Epithelial cell of proximal tubule (primary cell): ENCODE data around the gene PTPRB. TPM values are rescaled to one million over a fixed set of nuclear protein-coding genes. Genes with fewer than 3 reads are reported as not detected.

Source experiments
- DNase-seq: peaks from one replicate; pipeline ENCODE4 v3.0.0-alpha.2; 2011; ENCODE audit warnings: low read depth
- H3K4me3 ChIP-seq: 2 replicates; pipeline ENCODE4 v1.5.1; 2011; ENCODE audit warnings: low read depth, mild to moderate bottlenecking, low read length
- total RNA-seq: library from RNA; depleted of rRNA; stranded (reverse); fragments of >200 nt; gene quantifications from 2 replicates; pipeline ENCODE4 v1.2.3, GENCODE V29; 2015
- TF ChIP-seq, protein P1 (sequence below): conservative IDR thresholded peaks from 2 replicates; pipeline ENCODE4 v1.5.1; 2012; ENCODE audit warnings: low read depth, mild to moderate bottlenecking, low read length

PTPRB gene
- total RNA-seq, 1 donor from 2014 or later = 1.6 TPM

DNA sequence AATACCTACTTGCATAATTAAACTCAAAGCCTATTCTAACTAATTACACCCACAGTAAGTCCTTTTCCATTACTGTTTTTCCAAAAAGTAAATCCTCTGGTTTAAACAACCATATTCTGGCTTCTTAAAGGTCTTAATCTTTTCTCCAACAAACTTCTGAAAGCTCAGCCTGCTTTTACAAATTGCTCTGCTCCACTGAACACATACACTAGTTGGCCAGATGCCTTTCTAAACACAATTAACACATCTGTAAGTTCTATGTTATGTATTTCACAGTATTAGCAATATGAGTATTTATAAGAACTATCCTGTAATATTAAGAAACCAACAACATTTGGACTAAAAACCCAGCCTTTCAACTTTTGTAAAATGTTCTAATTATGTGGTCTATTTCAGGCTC lies 30.1 kb downstream of the PTPRB start:
- no peak overlapping the region for H3K4me3 ChIP-seq
- no peak for DNase-seq
- TF ChIP-seq, protein P1, sequence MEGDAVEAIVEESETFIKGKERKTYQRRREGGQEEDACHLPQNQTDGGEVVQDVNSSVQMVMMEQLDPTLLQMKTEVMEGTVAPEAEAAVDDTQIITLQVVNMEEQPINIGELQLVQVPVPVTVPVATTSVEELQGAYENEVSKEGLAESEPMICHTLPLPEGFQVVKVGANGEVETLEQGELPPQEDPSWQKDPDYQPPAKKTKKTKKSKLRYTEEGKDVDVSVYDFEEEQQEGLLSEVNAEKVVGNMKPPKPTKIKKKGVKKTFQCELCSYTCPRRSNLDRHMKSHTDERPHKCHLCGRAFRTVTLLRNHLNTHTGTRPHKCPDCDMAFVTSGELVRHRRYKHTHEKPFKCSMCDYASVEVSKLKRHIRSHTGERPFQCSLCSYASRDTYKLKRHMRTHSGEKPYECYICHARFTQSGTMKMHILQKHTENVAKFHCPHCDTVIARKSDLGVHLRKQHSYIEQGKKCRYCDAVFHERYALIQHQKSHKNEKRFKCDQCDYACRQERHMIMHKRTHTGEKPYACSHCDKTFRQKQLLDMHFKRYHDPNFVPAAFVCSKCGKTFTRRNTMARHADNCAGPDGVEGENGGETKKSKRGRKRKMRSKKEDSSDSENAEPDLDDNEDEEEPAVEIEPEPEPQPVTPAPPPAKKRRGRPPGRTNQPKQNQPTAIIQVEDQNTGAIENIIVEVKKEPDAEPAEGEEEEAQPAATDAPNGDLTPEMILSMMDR = no peak

DNA sequence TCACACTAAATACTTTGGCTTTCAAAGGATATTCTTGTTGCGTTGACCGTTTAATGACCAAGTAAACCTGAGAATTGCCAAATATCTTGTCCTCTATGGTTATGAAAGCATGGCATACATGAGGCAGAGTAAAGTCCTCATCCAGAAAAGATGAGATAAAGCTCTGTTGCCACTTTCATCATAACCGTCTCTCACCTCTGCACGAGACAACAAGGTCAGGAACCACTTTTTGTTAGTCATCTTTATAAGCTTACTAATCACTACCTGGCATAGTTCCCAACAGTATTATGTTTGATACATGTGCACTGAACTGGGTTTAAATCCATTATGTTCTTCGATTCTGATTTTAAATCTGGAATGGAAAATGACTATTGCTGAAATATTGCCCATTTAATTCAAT lies 31.3 kb downstream of the PTPRB start:
- no peak for DNase-seq
- no peak overlapping the region for H3K4me3 ChIP-seq
- TF ChIP-seq, protein P1 = no peak

DNA sequence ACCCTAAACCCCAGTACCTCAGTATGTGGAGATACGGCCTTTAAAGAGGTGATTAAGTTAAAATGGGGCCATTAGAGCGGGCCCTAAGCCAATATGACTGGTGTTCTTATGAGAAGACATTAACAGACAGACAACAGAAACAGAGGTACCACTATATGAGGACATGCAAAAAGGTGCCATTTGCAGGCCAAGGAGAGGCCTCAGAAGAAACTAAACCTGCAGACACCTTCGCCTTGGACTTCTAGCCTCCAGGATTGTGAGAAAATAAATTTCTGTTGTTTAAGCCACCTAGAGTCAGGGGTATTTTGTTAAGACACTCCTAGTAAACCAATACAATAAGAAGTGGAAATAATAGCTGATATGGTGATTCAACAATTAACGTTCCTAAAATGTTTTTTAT lies 32.6 kb downstream of the PTPRB start:
- DNase-seq = no peak
- no peak overlapping the region for H3K4me3 ChIP-seq
- TF ChIP-seq, protein P1 = no peak

DNA sequence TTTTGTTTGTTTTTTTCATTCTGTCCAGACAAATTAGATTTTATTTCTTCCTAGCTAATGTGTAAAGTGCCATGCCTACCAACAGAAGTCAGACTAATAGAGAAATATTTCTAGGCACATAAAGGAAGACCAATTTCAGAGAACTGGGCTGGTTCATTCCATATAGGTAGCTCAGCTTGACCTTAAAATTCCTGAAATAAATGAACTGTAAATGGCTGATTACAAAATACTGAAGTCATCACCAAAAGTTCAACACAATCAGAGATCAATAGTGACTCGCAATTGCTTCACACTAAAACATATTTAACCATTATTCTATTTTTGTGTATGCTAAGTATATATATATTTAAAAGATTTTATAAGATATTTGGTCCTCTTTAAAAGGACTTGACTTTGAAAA lies 34.2 kb downstream of the PTPRB start:
- H3K4me3 ChIP-seq = no peak overlapping the region
- DNase-seq = peak; percentile 47
- TF ChIP-seq, protein P1 = no peak

DNA sequence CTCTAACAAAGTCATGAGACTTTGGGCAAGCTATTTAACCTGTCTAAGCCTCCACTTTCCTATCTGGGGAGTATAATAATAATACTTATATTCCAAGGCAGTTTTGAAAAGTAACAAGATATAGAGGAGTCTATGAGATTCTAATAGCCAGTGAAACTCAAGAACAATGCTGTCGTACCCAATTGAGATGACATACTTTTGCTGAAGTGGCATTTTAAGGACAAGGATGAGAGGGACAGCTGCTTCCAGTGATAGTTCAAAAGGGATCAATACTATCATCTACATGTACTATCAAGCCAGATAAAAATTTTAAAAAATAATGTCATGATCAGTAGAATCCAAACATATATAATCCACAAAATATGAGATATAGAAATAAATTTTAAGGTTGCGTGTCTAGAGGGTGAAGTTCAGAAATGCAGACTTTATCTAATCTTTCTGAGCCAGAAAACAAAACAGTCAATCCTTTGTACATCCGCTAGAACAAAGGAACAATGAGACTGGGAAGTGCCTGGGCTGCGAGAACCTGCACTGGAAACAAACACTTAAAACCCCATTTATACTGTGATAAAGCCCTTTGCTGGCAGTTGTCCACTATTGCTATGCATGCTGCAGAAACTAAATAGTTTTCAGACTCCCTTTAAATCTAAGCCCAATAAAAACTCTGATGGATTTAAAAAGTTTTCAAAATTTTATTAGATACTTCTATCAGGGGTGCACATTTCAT lies 38.6 kb downstream of the PTPRB start:
- TF ChIP-seq, protein P1 = no peak
- no peak for DNase-seq
- H3K4me3 ChIP-seq = no peak overlapping the region

DNA sequence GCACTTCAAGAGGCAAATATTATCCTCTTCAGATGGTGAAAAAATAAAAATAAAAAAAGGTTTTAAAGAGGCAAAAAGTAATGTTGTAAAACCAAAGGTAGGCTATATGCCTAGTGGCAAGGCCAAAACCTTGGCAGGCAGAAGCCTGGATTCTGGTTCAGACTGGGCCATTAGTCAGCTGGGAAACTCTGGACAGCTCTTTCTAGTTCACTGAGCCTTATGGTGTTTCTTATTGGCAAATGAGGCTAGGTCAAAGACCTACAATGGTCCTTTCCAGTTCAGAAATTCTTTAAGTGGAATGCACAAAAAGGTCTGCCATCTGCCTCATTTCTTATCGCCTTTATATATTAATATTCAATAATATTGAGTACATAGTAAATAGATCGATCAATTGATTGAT lies 44.6 kb downstream of the PTPRB start:
- no peak for DNase-seq
- TF ChIP-seq, protein P1 = no peak
- no peak overlapping the region for H3K4me3 ChIP-seq
